KMS-11 (cell line): Measurements from ENCODE around the gene POU2F3.
A peak's percentile ranks its signal among the peaks of the same experiment; 100 is the strongest.

Source experiments
- H2AFZ ChIP-seq: fragments of 200-600 bp; sonication (generic); 2 replicates; pipeline ENCODE4 v1.6.1; 2016; ENCODE audit warnings: antibody characterized with exemption, mixed run types, low read depth
- H3K27ac ChIP-seq: fragments of 200-600 bp; sonication (generic); 2 replicates; pipeline ENCODE4 v1.6.1; 2016; ENCODE audit warnings: mild to moderate bottlenecking, mixed run types
- H3K27me3 ChIP-seq: fragments of 200-600 bp; sonication (generic); 2 replicates; pipeline ENCODE4 v1.6.1; 2017; ENCODE audit warnings: mild to moderate bottlenecking, low read depth, mixed run types, moderate library complexity; ENCODE audit not compliant: insufficient read depth
- H3K36me3 ChIP-seq: fragments of 200-600 bp; sonication (generic); 2 replicates; pipeline ENCODE4 v1.6.1; 2017; ENCODE audit warnings: mild to moderate bottlenecking, mixed run types; ENCODE audit not compliant: insufficient read depth
- H3K4me1 ChIP-seq: fragments of 200-600 bp; sonication (generic); 2 replicates; pipeline ENCODE4 v1.6.1; 2016; ENCODE audit warnings: mild to moderate bottlenecking, low read depth, mixed run types; ENCODE audit not compliant: poor library complexity, severe bottlenecking
- H3K4me2 ChIP-seq: fragments of 200-600 bp; sonication (generic); 2 replicates; pipeline ENCODE4 v1.7.0; 2016; ENCODE audit warnings: mild to moderate bottlenecking, mixed run types
- H3K4me3 ChIP-seq: fragments of 200-600 bp; sonication (generic); IDR thresholded peaks from 2 replicates; pipeline ENCODE4 v1.6.1; 2017; ENCODE audit warnings: low read depth, low read length, mixed read lengths; ENCODE audit not compliant: insufficient read depth
- H3K79me2 ChIP-seq: fragments of 200-600 bp; sonication (generic); 2 replicates; pipeline ENCODE4 v1.6.1; 2016; ENCODE audit warnings: low read depth, mixed run types; ENCODE audit not compliant: insufficient read depth
- H3K9ac ChIP-seq: fragments of 200-600 bp; sonication (generic); 2 replicates; pipeline ENCODE4 v1.6.1; 2016; ENCODE audit warnings: mild to moderate bottlenecking, mixed run types
- H4K20me1 ChIP-seq: fragments of 200-600 bp; sonication (generic); 2 replicates; pipeline ENCODE4 v1.6.1; 2016; ENCODE audit warnings: mild to moderate bottlenecking, mixed run types; ENCODE audit not compliant: insufficient read depth
- CTCF ChIP-seq: fragments of 200-600 bp; sonication (generic); conservative IDR thresholded peaks from 2 replicates; pipeline ENCODE4 v1.6.1; 2017; ENCODE audit warnings: low read depth, mild to moderate bottlenecking, antibody characterized with exemption, low read length, moderate library complexity, mixed read lengths

POU2F3 gene

DNA sequence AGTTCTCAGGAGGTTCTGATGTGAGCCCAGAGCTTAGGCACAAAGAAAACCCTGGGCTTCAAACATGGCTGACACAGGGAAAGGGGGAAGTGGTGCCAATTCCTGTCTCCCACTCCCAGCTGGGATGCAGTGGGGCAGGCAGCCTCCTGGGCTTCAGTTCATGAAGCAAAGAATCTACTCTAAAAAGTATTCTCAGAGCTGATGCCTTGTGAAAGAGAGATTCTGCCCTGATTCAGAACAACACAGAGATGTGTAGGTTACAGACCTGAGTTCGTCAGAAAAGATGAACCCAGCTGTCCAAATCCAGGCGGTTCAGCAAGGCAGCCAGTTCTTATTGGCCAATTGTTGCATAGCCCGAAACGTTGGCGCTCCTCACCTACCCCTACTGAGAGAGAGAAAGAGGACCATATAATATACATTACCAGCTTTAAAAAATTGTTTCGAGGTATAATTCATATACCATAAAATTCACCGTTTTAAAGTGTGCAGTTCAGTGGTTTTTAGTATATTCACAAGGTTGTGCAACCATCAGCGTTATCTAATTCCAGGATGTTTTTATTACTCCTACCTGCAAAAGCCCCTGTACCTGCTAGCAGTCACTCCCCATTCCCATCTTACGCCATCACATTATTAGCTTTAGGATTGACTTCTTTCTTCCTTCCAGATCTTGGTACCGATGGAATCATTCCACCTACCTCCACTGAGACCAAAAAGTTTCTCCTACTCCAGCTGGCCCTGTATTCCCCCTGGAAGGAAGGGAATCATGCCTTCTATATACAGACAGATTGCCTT lies 77.9 kb downstream of the POU2F3 start:
- no peak for TF ChIP-seq CTCF
- H2AFZ ChIP-seq, result no peak overlapping the region
- no peak overlapping the region for H3K4me2 ChIP-seq

GRCh38 chr11:120318906-120319305 lies 79.0 kb downstream of the POU2F3 start:
- H3K4me3 ChIP-seq, result no peak overlapping the region
- H3K9ac ChIP-seq, result no peak overlapping the region
- no peaks in the 10 kb centered on the region for H3K79me2 ChIP-seq
- no peak overlapping the region for H2AFZ ChIP-seq
- H3K27ac ChIP-seq, result no peak overlapping the region
- H3K4me1 ChIP-seq, result peaks cover 1% of the 10 kb centered on the region
- TF ChIP-seq CTCF, result no peak
- H3K4me2 ChIP-seq, result no peak overlapping the region
- H4K20me1 ChIP-seq, result no peaks in the 10 kb centered on the region
- H3K36me3 ChIP-seq, result no peaks in the 10 kb centered on the region
- H3K27me3 ChIP-seq, result no peaks in the 10 kb centered on the region

More for the DNA sequence above, 77.9 kb downstream of the POU2F3 start:
- no peaks in the 10 kb centered on the region for H3K36me3 ChIP-seq
- H3K4me3 ChIP-seq, result no peak overlapping the region
- no peaks in the 10 kb centered on the region for H3K4me1 ChIP-seq
- no peaks in the 10 kb centered on the region for H4K20me1 ChIP-seq
- no peak overlapping the region for H3K27ac ChIP-seq
- no peak overlapping the region for H3K9ac ChIP-seq
- H3K79me2 ChIP-seq, result no peaks in the 10 kb centered on the region
- no peaks in the 10 kb centered on the region for H3K27me3 ChIP-seq

DNA sequence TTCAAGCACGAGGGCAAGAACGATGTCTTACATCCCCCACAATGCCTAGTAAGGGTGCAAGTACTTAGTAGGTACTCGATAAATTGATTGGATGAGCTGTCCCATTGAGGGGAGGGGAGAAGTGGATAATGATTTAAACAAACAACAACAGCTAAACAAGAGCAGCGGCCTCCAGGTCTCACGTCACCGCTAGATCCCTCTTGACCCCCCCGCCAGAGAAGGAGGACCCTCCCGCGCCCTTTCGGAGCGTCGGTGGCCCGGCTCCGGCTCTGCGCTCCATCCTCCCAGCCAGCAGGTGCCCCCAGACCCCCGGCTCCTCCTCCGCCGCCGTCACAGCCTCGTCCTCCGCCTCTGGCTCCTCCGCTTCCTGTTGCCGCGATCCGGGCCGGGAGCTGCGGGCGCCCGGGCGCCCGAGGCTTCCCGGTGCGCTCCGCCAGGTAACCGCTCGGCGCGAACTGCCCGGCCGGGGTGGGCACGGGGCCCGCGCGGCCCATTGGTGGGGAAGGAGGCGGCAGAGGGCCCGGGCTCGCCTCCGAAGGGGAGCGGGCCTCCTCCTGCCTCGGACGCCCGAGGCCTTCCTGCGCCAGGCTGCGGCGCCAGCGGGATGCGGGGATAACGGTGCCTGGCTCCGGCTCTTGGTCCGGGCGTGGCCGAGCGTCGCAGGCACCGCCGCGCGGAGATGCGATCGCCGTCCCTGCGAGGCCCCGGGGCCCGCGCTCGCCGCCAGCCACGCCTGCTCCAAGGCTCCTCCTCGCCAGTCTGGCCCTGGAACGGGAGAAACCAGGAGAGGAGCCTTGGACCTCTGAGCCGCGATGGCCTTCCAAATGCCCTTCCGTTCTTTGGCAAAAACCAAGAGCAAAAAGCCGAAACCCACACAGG lies 85.2 kb downstream of the POU2F3 start, which contains the start of gene TLCD5:
TSS of gene TLCD5 (plus strand) at position 368 of the 879 bp plus-strand sequence. CDS start 2,143 bp downstream, outside the sequence.
- TF ChIP-seq CTCF, result no peak
- Histone ChIP-seq H3K4me3 (no peak within 1 kb of the TSS), H3K36me3 (no peaks in the 10 kb centered on the region), H3K4me2 (peak within 1 kb of the TSS; percentile 94), H3K79me2 (peaks cover 28% of the 10 kb centered on the region; the same call in 1 of the 2 replicates), H3K27ac (peak within 1 kb of the TSS; percentile 93), H3K27me3 (no peaks in the 10 kb centered on the region), H2AFZ (peak within 1 kb of the TSS; percentile 71), H3K9ac (peak within 1 kb of the TSS; percentile 81), H3K4me1 (peaks cover 34% of the 10 kb centered on the region), H4K20me1 (no peaks in the 10 kb centered on the region)

DNA sequence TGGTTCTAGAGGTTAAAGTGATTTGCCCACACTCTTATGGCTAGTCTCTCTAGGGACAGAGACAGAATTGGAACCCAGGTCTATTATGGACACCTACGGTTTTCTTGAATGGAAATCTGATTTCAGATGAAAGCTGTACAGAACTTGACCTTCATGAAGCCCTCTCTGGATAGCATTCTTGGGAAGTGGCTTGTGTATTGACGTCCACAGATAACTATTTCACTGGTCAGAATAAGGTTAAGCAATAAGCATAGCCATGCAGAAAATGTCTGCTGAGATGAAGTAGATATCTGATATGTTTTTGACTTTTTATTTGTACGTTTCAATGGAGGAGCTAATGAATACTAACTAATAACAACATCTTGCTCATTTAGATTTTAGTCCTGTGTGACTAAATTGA lies 86.3 kb downstream of the POU2F3 start:
- Histone ChIP-seq H3K4me2 (peak overlapping the region; percentile 94), H3K27me3 (no peaks in the 10 kb centered on the region), H3K9ac (peak overlapping the region; percentile 81), H3K36me3 (no peaks in the 10 kb centered on the region), H2AFZ (no peak overlapping the region), H3K4me3 (no peak overlapping the region), H3K27ac (peak overlapping the region; percentile 93), H3K79me2 (peaks cover 28% of the 10 kb centered on the region; the same call in 1 of the 2 replicates), H4K20me1 (no peaks in the 10 kb centered on the region), H3K4me1 (peaks cover 45% of the 10 kb centered on the region)
- TF ChIP-seq CTCF, result no peak
